DND-41 (cell line): ENCODE results near the gene FKBP2.

Experiments used
- ATAC-seq: fragments of 200-7000 bp; cut with Tn5 transposase; 3 replicates; pipeline ENCODE4 v1.9.1; 2021; ENCODE audit warnings: low read depth; ENCODE audit not compliant: insufficient read depth
- DNase-seq: peaks from one replicate; pipeline ENCODE4 v3.0.0-alpha.2; 2020
- H2AFZ ChIP-seq: 2 replicates; pipeline ENCODE4 v1.6.0; 2012; ENCODE audit warnings: low read depth, low read length
- H3K27ac ChIP-seq: 2 replicates; pipeline ENCODE4 v1.5.1; 2012; ENCODE audit warnings: low read length, inconsistent platforms
- H3K27me3 ChIP-seq: fragments of 200-600 bp; sonication (generic); 2 replicates; pipeline ENCODE4 v1.6.0; 2012; ENCODE audit warnings: low read length, mild to moderate bottlenecking, inconsistent platforms; ENCODE audit not compliant: insufficient read depth, poor library complexity
- H3K36me3 ChIP-seq: 2 replicates; pipeline ENCODE4 v1.5.1; 2012; ENCODE audit warnings: low read length, inconsistent platforms; ENCODE audit not compliant: insufficient read depth
- H3K4me1 ChIP-seq: 2 replicates; pipeline ENCODE4 v1.5.1; 2012; ENCODE audit warnings: mild to moderate bottlenecking, low read length; ENCODE audit not compliant: insufficient read depth
- H3K4me2 ChIP-seq: 2 replicates; pipeline ENCODE4 v1.6.0; 2012; ENCODE audit warnings: mild to moderate bottlenecking, moderate library complexity, low read length, inconsistent platforms; ENCODE audit not compliant: insufficient read depth
- H3K4me3 ChIP-seq, 2 experiments: fragments of 200-600 bp in 1 of 2; shearing (Covaris generic) in 1 of 2; 2 replicates each; pipeline ENCODE4 v1.5.1; 2012 to 2016; ENCODE audit warnings: inconsistent platforms in 2 of 2, low read length in 2 of 2, mild to moderate bottlenecking in 2 of 2, low read depth in 1 of 2, moderate library complexity in 1 of 2
- H3K79me2 ChIP-seq: 2 replicates; pipeline ENCODE4 v1.6.0; 2012; ENCODE audit warnings: low read length, inconsistent platforms; ENCODE audit not compliant: insufficient read depth
- H3K9ac ChIP-seq: 2 replicates; pipeline ENCODE4 v1.6.0; 2012; ENCODE audit warnings: low read depth, mild to moderate bottlenecking, inconsistent platforms, low read length, moderate library complexity
- H3K9me3 ChIP-seq: 2 replicates; pipeline ENCODE4 v1.5.1; 2012; ENCODE audit warnings: low read length, moderate library complexity, mild to moderate bottlenecking, inconsistent platforms; ENCODE audit not compliant: insufficient read depth, severe bottlenecking
- H4K20me1 ChIP-seq: 2 replicates; pipeline ENCODE4 v1.6.0; 2012; ENCODE audit warnings: low read length; ENCODE audit not compliant: insufficient read depth
- EZH2 ChIP-seq: IDR thresholded peaks from 3 replicates; pipeline ENCODE4 v1.6.1; 2012; ENCODE audit warnings: borderline replicate concordance, low read depth, mild to moderate bottlenecking, moderate library complexity, low read length, inconsistent platforms; ENCODE audit not compliant: severe bottlenecking
- TF ChIP-seq, protein P1 (sequence below): IDR thresholded peaks from 2 replicates; pipeline ENCODE4 v1.5.1; 2012; ENCODE audit warnings: borderline replicate concordance, low read length, moderate library complexity, mild to moderate bottlenecking; ENCODE audit not compliant: poor library complexity, severe bottlenecking; ENCODE audit errors: extremely low read depth

The FKBP2 gene

DNA sequence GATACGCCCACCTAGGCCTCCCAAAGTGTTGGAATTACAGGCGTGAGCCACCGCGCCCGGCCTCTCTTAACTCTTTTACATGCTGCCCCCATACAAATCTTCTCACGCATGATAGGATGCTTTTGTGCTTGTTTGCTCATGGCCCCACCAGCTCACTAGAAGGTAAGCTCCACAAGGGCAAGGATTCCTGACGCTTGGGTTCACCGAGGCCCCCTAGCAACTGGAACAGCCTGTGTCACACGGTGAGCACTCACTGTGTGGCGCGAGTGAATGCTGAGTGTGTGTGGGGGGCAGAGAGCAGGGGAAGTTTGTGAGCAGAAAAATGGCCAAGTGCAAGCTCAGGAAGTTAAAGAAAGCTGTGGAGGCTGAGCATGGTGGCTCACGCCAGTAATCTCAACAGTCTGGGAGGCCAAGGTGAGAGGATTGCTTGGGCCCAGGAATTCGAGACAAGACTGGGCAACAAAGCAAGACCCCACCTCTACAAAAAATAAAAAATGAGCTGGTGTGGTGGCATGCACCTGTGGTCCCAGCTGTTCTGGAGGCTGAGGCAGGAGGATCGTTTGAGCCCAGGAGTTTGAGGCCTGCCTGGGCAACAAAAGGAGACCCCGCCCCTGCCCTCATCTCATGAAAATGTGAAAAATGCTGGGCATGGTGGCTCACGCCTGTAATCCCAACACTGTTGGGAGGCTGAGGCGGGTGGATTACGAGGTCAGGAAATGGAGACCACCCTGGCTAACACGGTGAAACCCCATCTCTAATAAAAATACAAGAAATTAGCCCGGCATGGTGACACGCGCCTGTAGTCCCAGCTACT lies 41.3 kb downstream of the FKBP2 start:
- no peak for TF ChIP-seq EZH2
- TF ChIP-seq, protein P1, sequence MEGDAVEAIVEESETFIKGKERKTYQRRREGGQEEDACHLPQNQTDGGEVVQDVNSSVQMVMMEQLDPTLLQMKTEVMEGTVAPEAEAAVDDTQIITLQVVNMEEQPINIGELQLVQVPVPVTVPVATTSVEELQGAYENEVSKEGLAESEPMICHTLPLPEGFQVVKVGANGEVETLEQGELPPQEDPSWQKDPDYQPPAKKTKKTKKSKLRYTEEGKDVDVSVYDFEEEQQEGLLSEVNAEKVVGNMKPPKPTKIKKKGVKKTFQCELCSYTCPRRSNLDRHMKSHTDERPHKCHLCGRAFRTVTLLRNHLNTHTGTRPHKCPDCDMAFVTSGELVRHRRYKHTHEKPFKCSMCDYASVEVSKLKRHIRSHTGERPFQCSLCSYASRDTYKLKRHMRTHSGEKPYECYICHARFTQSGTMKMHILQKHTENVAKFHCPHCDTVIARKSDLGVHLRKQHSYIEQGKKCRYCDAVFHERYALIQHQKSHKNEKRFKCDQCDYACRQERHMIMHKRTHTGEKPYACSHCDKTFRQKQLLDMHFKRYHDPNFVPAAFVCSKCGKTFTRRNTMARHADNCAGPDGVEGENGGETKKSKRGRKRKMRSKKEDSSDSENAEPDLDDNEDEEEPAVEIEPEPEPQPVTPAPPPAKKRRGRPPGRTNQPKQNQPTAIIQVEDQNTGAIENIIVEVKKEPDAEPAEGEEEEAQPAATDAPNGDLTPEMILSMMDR = no peak
- Histone ChIP-seq H3K79me2 (peaks cover 33% of the 10 kb centered on the region), H4K20me1 (no peaks in the 10 kb centered on the region), H3K4me3 (no peak overlapping the region), H2AFZ (no peak overlapping the region), H3K9me3 (no peaks in the 10 kb centered on the region), H3K9ac (no peak overlapping the region), H3K27ac (no peak overlapping the region), H3K36me3 (peaks cover 29% of the 10 kb centered on the region), H3K4me1 (peaks cover 28% of the 10 kb centered on the region), H3K27me3 (no peaks in the 10 kb centered on the region), H3K4me2 (no peak overlapping the region)
- ATAC-seq (no peak), DNase-seq (no peak)

DNA sequence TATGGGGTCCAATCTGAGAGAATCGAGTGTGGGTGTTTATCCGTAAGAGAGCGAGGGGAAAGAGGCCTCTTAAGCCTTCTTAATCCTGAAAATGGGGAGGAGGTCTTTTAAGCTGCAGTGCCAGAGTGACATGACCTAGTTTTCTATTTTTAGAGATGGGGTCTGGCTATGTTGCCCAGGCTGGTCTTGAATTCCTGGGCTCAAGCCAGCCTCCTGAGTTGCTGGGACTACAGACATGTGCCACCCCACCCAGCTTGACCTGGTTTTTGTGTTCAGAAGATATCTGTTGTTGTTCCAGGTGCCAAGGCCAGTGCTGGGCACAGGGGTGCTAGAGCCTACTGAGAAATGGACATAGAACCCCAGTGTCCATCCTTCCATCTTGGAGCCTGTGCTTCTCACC lies 42.2 kb downstream of the FKBP2 start:
- no peak overlapping the region for H3K27ac ChIP-seq
- H3K79me2 ChIP-seq = peaks cover 32% of the 10 kb centered on the region
- H3K9ac ChIP-seq = peak overlapping the region; percentile 74
- H3K4me1 ChIP-seq = peaks cover 36% of the 10 kb centered on the region
- H3K27me3 ChIP-seq = no peaks in the 10 kb centered on the region
- H3K4me3 ChIP-seq = 0 out of 4 replicates have a peak overlapping the region, but pooled peaks of 1 of the 2 experiments have one; percentile 67
- H4K20me1 ChIP-seq = no peaks in the 10 kb centered on the region
- ATAC-seq (no peak), DNase-seq (no peak)
- TF ChIP-seq, protein P1 = no peak
- TF ChIP-seq EZH2 = no peak
- H2AFZ ChIP-seq = no peak overlapping the region
- H3K36me3 ChIP-seq = peaks cover 29% of the 10 kb centered on the region
- H3K4me2 ChIP-seq = peak overlapping the region; percentile 83
- H3K9me3 ChIP-seq = no peaks in the 10 kb centered on the region

DNA sequence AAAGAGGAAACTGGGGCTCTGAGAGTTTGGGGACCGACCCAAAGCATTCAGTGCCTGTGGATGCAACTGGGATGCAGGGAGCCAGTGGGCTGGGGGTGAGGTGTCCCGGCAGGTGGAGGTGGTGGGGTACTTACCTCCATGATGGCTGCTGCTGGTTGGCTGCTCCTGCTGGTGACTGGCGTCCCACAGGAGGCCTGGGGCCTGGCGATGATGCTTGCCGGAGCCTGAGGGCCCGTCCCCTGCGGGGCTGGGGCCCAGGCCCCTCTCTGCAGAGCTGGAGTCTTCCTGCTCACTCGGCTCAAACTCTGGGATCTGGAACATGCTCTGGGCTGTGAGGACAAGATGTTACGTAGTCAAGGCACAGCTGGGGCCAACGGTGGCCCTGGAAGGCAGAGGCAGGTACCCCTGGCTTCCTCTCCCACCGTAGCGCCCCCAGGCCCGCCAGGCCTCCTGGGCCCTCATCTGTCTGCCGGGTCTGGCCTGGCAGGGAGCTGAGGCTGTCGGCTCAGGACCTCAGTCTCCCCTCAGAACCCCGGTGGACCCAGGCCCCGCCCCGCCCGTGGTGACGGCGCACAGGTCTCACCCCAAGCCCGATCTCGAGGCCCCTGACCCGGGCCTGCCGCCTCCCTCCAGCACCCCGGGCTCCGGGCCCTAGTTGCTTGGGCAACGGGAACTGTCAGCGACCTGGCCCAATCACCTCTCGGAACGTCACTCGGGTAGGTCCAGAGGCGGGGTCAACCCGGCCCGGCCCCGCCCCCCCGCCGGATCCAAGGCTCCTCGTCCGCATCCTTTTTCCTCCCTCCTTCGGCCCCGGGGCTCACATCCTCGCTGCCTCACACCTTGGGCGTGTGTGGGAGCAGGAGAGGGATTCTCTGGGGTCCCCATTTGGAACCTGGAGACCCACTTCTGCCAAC lies 43.4 kb downstream of the FKBP2 start, which contains the start of gene BAD:
Gene BAD (minus strand): TSS at position 618 of the 914 bp plus-strand sequence. CDS start 297 bp downstream, at position 321.
- Histone ChIP-seq H3K36me3 (peaks cover 20% of the 10 kb centered on the region), H3K9ac (peak within 1 kb of the TSS; percentile 74), H4K20me1 (no peaks in the 10 kb centered on the region), H3K9me3 (no peaks in the 10 kb centered on the region), H3K27me3 (no peaks in the 10 kb centered on the region), H3K4me2 (peak within 1 kb of the TSS; percentile 83), H3K4me3 (peak within 1 kb of the TSS; percentile 39 to 67; a peak in 3 of 4 replicates), H3K27ac (peak within 1 kb of the TSS; percentile 71), H3K79me2 (peaks cover 30% of the 10 kb centered on the region), H3K4me1 (peaks cover 36% of the 10 kb centered on the region), H2AFZ (peak within 1 kb of the TSS; percentile 80)
- TF ChIP-seq EZH2 = no peak
- TF ChIP-seq, protein P1 = peak; percentile 20
- ATAC-seq (peak; percentile 89), DNase-seq (peak; percentile 95)
